HG02759 (cell line): ENCODE data around the gene EXOC7.
"Not testable (repeated sequence)": the region's sequence is repeated elsewhere in the genome, so short reads cannot be mapped to it uniquely, and the experiment has no call there.

ENCODE experiments used
- ATAC-seq: cut with Tn5 transposase; IDR thresholded peaks from one replicate; pipeline ENCODE4 v1.9.1; 2021; ENCODE audit warnings: mild to moderate bottlenecking, moderate library complexity; ENCODE audit not compliant: unreplicated experiment

EXOC7 gene

DNA sequence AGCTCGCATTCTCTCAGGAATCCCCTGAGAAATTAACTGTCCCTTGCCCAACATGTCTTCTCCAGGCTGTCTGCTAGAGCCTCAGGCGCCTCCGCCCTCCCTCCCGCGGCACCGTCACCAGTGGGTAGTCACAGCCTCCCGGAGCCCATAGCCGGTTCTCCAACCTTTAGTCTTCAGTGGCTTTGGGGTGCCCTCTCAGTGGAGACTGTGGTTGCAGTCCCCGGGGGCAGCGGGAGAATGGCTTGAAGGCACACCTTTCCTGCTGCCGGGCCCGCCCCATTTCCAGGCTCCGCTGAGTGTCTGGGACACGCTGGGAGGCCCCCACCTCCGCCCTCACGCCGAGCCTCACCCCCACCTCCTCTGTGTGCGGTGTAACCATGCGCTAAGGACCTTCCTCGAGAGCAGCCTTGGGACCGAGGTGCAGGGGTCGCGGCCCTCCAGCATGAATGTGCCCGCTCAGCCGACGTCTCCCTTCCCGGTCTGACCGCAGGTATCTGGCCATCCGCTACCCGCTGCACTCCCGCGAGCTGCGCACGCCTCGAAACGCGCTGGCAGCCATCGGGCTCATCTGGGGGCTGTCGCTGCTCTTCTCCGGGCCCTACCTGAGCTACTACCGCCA, 27.3 kb downstream of the EXOC7 start:
- no peak for ATAC-seq

DNA sequence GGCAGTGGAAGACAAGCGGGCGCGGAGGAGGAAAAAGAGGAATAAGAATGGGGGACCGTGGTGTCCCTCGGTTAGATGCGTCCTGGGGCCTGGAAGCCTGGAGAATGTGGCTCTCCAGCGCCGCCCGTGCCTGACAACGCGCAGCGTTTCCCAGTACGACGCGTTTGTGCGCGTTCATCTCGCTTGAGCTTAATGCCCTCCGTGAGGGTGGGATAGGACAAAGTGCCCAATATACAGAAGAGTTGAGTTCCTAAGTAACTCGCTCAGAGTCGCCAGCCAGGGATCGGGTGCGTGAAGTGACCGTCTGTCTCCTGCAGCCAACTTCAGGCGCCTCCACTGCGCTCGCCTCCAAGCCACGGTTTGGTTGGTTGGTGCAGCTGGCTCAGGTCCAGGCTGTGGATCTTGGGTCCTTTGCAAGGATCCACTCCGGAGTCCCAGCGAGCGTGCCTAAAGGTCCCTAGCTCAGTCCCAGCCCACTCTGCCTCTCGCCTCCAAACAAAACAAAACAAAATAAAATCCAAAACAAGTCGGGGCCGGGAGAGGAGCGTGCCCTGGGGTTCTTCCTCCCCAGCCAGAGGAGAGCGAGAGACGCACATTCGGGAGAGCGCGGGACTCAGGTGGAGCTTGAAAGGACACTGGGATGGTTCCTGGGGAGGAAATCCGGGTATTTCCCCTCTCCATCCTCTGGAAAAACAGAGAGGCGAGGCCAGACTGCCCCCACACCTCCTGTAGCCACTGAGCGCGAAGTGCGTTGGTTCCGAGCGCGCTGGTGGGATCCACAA, 28.0 kb downstream of the EXOC7 start:
- ATAC-seq: no peak

DNA sequence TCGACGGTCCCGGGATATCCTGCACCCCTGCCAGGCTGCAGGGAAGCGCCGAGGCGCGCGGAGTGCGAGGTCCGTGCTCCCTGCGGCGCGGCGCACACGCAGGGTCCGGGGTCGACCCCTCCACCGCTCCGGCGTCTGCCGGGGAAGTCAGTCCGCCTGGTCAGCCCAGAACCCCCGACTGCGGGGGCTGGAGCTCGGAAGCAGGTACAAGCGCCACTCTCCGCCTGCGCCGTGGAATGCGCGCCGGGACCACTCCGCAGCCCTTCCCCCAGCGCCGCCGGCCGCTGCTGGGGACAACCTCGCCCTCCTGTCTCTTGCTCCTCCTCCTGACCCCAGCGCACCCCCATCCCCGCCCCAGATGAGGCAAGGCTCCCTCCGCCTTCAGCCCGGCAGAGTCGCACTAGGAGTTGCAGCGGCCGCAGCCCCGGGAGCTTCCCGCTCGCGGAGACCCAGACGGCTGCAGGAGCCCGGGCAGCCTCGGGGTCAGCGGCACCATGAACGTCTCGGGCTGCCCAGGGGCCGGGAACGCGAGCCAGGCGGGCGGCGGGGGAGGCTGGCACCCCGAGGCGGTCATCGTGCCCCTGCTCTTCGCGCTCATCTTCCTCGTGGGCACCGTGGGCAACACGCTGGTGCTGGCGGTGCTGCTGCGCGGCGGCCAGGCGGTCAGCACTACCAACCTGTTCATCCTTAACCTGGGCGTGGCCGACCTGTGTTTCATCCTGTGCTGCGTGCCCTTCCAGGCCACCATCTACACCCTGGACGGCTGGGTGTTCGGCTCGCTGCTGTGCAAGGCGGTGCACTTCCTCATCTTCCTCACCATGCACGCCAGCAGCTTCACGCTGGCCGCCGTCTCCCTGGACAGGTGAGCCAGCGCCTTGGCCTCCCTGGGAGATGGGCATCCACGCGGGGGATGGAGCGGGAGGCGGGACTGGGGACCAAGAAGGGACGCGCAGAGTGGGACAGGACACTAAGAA, 28.9 kb downstream of the EXOC7 start, which contains the start of gene GALR2:
Gene GALR2 (plus strand): TSS at position 392 of the 974 bp plus-strand sequence. CDS start 103 bp downstream, at position 495.
- no peak for ATAC-seq

DNA sequence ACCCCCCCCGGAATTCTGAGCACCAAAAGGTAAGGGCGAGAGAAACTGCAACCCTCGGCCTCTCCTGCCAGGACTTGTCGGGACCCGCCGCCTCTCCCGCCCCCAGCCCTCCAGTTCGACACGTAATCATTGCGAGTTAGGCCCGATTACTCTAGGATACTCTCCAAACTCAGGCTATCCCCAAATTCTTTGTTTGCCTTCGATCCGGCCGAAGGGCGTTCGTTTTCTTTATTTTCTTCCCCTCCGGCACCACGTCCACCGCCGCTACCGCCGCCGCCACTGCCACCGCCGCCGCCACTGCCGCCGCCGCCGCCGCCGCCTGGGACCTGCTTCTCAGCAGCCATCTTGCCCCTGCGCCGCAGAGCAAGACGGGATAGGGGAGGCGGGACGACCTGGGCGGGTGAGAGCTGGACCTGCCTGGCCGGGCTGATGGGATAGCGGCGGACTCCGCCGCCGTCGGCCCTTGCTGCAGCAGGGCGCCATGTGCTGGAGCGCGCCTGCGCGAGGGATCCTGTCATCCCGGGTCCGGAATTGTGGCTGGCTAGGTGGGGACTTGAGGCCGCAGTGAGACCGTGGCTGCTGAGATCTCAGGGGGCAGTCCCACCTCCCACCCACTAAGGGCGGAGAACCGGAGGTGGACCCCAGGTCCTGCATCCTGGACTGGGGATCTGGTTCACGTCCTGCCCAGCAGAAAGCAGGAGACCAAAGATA, 31.3 kb downstream of the EXOC7 start, which contains the start of gene SRP68:
Gene SRP68 (minus strand): TSS at position 370 of the 711 bp plus-strand sequence. CDS start 26 bp downstream, at position 344.
- peak; percentile 93 for ATAC-seq

DNA sequence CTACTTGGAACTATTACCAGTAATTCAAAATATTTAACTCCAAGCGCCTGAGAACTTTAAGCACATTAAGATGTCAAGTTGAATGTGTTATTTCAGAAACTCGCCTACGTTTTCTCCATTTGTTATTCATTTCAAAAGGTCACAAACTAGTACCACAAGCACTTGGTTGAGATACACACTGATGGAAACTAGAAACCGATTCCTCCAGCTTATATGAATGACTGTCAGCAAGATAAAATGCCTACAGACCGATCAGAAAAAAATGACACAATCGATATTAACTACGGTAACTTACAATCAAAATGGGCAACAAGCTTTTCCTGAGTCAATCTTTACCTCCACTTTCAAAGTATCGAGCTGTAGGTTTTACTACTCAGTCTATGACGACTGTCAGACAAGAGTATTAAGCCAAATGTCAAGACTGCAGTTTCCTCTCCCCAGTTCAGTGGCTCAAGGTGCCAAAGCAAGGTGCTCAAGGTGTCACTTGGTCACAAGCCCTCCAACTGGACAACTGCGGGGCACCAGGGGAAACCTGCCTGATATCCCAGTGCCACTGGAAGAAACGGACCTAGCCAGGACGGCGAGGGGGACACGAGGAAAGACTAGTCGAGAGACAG, 31.9 kb downstream of the EXOC7 start:
- ATAC-seq: no peak

DNA sequence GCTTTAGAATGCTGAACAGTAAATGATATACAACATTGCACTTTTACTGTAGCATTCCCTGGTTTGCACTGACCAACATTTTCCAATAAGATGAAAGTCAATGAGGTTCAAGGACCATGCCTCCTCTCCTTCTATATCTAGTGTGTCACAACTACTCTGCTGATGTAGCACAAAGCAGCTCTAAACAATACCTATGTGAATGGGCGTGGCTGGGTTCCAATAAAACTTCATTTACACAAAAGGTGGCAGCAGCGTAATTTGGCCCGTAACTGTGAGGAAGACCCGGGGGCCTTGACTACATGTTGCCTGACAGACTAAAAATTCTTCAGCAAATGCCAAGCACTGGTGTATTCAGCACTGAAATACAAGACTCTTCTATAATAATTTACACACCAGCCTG, 37.8 kb downstream of the EXOC7 start:
- no peak for ATAC-seq

DNA sequence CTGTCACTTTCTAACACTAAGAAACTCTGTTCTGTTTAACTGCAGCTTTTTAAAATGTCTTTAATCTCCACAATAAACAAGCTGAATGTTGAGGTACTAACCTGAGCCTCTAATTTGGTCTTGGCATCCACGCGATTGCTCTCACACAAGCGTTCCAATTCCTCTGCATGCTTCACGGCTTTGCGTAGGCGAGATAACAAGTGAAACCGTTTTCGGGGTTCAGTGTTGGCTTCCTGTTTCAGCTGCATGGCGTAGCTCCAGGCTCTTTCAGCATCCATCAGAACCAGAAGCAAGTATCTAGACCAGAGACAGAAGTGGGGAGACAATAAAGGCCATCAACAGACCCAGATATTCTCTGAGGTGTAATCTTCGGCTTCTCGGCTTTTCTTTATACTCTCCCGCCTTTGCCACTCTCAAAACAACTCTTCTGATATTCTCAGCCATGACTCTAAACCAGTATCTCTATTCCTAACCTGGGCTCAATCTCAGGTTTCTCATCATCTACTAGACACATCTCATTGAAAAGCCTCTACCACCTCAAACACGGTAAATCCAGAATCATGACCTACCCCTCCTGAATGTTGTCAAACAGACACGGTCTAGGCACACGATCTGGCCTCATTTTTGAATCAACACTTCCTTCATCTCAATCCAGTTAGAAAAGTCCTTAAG, 39.6 kb downstream of the EXOC7 start:
- no peak for ATAC-seq

DNA sequence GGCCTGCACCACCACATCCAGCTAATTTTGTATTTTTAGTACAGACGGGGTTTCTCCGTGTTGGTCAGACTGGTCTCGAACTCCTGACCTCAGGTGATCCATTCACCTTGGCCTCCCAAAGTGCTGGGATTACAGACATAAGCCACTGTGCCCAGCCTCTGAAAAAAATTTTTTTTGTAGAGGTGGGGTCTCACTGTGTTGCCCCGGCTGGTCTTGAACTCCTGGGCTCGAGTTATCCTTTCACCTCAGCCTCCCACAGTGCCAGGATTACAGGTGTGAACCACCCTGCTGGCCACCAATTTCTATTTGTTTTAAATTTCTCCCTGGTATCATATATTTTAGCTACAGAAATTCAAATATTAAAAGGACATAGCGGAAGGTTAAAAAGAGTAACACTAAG, 45.3 kb downstream of the EXOC7 start:
- ATAC-seq: not testable (repeated sequence)

DNA sequence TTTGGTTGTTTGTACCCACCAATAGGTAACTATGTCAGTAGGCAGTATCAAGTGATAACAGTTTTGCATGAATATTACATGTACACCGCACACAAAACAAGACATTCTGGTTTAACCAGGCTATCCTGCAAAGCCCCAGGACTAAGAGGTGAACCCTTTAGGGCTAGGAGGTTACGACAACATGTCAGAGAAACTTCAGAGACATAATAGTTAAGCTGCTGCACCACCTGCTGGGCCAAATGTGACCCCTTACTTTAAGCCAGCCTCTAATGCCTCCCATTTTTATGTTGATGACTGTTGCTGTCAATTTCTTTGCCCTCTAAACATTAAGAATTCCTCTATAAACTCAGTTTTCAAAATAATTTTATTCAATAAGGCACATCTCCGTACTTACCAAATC, 46.7 kb downstream of the EXOC7 start:
- ATAC-seq: no peak

DNA sequence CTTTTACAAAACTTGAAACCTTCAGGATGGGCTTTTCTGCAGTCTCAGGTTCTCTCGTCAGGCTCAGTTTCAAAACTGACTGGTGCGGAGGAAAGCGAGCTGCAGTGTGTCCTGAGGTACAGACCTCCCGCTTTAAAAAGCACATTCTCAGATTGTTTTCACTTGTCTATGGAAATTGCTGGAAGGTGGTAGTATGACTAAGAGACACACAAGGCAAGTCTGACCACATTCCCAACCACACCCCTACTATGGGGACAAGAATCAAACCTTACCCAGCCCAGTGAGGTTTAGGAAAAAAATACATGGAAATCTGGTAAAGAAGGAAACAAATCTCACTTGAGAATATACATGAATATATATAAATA, 49.5 kb downstream of the EXOC7 start:
- no peak for ATAC-seq

DNA sequence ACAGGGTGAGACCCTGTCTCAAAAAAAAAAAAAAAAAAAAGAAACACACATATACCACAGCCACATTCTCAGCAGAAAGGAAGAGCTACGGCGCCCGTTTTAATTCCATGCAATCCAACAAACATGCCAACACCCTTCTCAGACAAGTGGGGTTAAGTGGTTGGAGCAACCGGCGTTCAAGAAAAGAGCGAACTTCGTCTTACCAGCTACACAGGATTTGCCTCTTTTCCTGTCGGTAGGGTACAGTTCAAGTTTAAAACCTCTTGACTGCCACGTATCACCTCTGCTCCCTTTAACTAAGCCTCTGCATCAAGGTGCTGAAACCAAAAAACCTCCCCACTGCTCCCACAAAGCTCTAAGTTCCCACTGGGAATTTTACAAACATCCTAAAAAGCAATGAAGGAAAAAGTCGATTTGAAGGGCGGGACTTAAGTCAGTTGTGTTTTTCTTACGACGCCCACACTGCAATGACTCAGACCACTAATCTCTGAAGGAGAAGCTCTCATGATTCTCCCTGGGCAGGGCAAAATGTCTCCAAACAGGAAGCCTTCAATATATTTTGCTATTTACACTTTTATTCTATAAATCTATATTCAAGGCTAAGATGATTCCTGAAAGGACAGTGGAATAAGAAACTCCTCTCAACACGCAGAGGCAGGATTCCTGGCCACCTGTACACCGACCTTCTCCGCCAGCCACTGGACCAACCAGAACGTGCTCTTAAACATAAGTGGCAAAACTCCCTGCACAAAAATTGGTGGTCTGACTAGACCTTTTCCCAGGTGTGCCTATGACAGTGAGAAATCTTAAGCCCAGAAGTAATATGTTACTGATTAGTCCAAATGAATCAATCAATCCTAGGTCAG, 50.1 kb downstream of the EXOC7 start:
- ATAC-seq: no peak

DNA sequence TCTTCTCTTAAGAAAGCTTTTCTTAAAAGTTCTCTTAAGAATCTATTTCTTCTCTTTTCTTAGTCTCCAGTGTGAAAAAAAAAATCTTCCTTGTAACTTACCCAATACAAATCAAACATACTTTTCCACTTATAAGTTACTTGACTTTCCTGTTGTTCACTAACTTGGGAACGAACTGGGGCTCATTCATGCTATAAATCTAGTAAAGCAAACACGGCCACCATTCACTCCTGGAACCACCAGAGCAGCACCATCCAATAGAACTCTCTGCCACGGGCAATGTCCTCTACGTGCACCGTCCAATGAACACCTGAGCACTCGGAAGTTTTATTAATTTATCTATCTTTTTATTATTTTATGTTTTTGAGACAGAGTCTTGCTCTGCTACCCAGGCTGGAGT, 52.0 kb downstream of the EXOC7 start:
- no peak for ATAC-seq

DNA sequence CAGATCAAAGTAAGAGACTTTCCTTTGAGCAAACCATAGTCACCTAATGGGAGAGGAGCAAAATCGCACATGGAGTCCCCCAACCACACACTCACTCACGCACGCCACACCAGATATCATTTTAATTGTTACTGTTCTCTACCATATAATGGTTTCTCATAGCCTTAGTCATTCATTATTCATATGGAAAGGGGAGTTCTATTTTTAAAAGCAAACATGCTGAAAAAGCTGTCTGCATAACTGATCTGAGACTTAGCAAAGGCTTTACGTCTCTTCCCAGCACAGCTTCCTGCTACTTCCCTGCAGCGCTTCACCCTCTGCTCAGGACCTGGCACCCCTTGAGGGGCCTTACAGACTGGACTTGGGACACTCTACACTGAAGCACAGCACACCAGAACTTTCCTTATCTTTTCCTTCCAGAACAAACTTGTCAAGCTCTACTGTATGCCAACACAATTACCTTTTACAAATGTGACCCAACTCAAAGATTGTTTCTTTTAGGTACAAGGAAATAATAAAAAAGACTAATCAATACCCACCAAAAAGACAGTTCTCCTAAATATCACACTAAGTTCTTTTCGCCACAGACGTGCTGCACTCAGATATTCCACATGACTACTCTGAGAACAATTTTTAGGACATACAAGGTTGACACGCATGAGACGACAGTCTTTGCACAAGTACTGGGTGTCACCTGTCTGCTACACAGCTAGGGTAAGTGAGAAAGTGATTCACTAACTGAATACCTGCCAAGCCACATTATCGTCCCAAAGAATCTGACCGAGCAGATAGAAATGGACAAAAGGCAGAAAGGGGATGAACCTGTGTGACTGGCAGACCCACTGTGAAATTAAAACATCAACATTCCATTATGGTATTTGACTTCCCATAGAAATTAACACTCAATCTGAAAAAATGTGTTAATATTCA, 52.8 kb downstream of the EXOC7 start:
- ATAC-seq: no peak

DNA sequence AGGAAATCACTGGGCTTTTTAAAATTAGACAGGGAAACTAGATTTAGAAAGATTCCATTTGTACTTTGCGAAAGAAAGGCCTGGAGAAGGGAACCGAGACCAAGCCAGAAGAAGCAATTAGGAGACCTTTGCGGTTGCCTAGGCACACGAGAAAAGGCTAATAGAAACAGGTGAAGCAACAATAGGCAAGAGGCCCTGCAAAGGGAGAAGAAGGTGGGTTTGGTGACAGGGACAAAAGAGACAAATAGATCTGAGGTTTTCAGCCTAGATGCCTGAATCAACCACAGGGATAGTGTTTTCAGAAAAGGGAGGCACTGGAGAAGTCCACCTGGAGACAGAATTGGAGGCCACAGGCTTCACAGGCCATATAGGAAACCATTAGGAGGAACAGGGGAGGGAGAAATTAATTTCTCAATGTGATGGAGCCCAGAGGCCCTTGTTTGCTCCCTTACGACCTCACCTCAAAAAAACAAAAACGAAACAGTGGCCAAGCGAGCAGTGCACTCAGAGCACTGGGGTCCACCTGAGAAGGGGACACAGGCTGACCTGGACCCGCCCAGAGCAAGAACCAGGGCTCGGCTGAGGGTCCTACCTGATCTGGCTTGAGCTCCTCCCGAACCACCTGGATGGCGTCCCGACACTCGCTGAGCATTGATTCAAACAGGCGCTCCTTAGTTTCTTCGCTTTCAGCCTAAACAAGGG, 53.6 kb downstream of the EXOC7 start:
- no peak for ATAC-seq

DNA sequence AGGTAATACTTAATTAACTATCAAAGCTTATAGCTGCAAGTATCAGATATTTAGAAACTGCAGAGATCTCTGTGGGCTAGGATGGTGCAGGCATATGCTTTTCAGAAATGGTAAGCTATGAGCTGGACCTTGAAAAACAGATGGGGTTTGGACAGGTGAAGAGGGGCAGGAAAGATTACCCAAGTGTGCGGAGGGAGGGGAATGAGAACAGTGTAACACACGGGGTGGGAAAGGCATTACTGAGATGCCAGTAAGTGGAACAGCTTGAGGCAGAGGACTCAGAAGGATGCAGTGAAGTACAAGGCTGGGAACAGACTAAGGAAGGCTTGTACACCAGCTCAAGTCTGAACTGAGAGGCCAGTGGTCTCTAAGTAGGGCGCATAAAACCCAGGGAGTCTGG, 54.3 kb downstream of the EXOC7 start:
- no peak for ATAC-seq

DNA sequence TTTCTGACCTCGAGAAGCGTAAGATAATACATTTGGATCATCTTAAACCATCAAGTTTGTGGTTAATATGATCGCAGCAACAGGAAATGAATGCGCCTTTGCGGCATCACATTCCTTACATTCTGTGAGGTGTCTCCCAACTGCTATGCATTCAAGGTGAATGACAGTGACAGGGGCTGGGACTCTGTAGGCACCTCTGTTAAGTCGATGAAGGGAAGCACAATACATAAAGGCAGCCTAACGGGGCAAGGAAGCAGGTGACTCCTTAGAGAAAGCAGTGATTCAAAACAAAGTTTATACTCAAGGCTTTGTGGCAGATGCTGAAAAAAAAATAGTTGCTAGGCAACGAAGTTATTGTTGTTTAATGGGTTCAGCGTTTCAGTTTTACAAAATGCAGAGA, 54.9 kb downstream of the EXOC7 start:
- ATAC-seq: no peak

DNA sequence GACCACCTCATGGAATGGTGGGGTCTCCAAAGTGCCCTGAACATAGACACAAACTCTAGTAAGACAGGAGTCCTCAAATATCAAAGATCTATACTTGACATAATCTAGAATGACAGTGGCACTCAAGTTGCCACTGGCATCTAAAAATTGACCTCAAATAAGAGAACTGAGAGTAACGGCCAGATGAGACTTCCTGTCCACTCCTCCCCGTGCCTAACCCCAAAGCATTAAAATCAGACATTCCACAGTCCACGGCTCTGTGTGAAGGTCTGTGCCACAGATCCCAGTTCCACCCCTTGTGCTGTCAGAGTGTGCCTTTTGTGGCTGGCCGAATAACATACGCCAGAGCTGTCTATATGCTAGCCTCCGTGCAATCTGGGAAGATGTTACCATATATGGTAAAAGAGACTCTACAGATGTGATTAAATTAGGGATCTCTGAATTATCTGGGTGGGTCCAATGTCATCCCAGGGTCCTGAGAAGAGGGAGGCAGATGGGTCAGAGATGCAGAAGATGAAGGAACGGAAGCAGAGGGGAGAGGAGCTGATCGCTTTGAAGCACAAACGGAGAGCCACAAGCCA, 55.5 kb downstream of the EXOC7 start:
- ATAC-seq: no peak
